ENCODE results near the gene PCED1A.
"Not testable (repeated sequence)": the region's sequence is repeated elsewhere in the genome, so short reads cannot be mapped to it uniquely, and the experiment has no call there.

The PCED1A gene

DNA sequence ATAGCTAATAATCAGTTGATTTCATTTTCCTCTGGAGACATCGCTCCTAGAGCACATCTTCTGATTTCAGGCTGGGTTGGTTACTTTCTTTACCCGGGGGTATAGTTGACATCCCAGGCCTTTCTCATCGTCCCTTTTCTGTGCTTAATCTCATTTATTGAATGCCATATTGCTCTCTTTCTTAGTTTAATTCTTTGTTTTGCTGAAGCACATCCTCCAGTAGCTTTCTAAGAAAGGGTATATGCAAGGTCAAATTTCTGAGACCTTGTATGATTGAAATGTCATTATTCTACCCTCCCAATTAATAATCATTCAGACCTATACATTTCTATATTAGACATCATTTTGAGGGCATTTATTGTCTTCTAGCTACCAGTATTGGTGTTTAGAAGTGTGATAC is 28.3 kb downstream of the PCED1A start:
- in situ Hi-C loops (cut with HindIII; ENCODE audit: low pct_ligation_motif_present, low pct_unique_long_range_greater_than_20kb, low sequenced_read_pairs): no loop called here
- no peak for DNase-seq

DNA sequence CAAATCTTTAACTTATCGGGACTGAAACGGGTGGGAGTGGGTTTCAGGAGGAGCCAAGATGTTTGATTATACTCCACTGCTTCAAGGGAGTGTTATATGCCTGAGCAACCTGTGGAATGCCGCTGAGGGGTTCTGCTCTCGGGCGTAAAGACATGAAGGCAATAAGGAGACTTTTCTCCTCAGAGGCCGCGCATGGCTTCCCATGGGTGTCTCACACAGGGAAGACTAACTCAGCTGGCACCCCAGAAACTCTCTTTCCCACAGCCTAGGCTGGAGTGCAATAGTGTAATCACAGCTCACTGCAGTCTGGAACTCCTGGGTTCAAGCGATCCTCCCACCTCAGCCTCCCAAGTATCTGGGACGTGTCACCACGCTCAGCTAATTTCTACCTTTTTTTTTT is 30.8 kb downstream of the PCED1A start:
- in situ Hi-C loops (cut with HindIII; ENCODE audit: low pct_ligation_motif_present, low pct_unique_long_range_greater_than_20kb, low sequenced_read_pairs): no loop called here

DNA sequence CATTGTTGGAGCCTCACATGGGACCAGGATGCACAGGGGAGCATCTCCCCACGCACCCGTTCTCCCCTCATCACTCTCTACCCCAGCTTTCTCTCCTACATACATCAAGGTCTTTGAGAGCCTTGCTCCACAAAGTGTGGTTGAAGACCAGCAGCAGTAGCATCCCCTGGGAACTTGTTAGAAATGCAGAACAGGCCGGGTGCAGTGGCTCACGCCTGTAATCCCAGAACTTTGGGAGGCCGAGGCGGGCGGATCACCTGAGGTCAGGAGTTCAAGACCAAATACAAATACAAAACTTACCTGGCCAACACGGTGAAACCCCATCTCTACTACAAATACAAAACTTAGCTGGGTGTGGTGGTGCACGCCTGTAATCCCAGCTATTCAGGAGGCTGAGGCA is 32.5 kb downstream of the PCED1A start:
- in situ Hi-C loops (cut with HindIII; ENCODE audit: low pct_ligation_motif_present, low pct_unique_long_range_greater_than_20kb, low sequenced_read_pairs); DNase-seq: not testable (repeated sequence)

More for the DNA sequence above, 30.8 kb downstream of the PCED1A start:
- peak; percentile 20 for DNase-seq

DNA sequence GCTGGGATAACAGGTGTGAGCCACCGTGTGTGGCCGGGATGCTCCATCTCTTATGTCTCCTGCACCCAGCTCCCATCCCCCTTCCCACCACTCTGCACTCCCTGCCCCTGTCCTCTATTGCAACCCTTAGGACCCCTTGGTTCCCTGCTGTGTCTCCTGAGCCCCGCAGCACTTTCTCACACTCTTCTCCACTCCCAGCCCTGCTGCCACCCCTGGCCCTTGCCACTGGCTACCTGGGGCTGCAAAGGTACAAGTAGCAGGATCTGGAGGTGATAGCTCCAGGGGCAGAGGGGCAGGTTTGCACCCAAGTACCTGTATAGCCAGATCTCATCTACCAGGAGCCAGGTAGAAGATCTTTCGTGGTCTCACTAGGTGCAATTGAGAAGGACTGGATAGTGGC is 33.4 kb downstream of the PCED1A start:
- in situ Hi-C loops (cut with HindIII; ENCODE audit: low pct_ligation_motif_present, low pct_unique_long_range_greater_than_20kb, low sequenced_read_pairs): no loop called here
- no peak for DNase-seq

DNA sequence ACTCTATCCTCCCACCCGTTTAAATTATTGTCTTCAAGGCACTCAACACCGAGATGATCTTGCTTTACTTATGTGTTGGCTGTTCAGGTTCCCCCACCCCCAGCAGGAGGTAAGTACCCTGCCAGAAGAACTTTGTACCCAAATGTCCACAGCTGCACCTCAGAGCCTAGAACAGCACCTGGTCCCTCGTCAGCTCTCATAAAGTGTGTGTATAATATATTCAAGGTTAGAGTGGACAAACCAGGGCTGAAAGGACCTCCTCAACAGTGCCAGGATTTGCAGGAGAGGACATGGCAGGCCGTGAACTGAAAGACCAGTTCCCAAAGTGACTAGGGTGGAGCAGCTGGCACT is 34.1 kb downstream of the PCED1A start:
- in situ Hi-C loops (cut with HindIII; ENCODE audit: low pct_ligation_motif_present, low pct_unique_long_range_greater_than_20kb, low sequenced_read_pairs): no loop called here

DNA sequence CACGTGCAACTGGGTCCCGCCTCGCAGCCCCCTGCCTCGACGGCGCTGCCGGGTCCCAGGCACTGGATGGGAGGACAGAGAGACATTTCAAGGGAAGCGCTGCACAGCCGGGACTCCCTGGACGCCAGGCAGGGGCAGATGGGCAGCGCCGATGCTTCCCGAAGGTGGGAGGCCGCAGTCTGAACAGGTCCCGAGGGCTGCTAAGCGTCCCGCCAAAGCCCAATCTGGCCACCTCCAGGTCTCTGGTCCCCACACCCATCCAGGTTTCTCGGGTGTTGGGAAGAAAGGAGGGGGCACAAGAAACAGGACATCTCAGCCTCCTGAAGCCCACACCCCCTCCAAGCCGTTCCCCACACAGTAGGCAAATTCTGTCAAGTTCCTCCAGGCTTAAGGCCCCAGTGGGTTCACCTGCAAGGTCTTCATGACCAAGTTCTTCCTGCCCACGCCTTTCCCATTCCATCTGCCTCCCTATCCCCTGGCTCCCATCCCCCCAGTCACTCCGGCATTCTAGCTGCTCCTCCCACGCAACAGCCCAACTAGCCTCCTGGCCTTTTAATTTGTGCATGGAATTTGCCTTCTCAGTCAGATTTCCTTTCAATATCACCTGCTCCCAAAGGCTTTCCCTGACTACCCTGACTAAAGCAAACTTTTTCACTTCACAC is 34.6 kb downstream of the PCED1A start:
- in situ Hi-C loops (cut with HindIII; ENCODE audit: low pct_ligation_motif_present, low pct_unique_long_range_greater_than_20kb, low sequenced_read_pairs): no loop called here
- no peak for DNase-seq

More for the DNA sequence above, 34.1 kb downstream of the PCED1A start:
- no peak for DNase-seq

DNA sequence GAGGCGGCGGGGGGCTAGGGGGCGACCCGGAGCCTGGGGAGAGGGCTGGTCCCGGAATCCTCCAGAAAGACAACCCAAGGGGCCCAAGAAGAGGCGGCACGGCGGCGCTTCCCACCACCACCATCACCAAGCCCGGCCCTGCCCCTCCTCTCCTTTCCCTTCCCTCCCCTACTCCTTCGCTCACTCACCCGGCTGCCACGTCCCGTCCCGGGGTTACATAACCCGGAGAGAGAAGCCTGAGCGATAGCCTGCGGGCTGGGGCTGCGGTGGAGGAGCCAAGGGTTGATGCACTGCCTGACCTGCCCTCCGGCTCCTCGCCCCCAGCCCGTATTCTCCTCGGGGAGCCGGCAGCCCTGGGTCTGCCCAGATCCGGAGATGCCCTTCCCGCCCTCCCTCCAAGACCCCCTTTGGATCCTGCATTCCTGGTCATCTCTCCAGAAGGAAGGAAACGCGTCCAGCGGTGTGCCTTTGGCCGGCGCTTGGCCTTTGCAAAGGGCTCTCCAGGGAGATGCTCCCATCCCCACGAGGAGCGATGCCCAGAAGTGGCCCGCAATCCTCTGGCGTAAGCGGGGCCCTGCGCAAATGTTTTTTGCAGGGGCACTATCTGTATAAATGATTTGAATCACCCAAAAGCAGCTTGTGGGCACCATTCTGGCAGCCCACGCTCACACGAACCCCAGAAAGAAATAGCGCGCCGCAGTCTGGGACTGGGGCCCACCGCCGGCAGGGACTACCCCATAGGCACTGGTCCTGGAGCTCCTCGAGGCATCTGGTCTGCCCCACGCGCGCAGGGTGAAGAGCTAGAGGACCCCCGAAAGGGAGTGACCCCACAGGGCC is 35.4 kb downstream of the PCED1A start:
- in situ Hi-C loops (cut with HindIII; ENCODE audit: low pct_ligation_motif_present, low pct_unique_long_range_greater_than_20kb, low sequenced_read_pairs): no loop called here
- DNase-seq: no peak

DNA sequence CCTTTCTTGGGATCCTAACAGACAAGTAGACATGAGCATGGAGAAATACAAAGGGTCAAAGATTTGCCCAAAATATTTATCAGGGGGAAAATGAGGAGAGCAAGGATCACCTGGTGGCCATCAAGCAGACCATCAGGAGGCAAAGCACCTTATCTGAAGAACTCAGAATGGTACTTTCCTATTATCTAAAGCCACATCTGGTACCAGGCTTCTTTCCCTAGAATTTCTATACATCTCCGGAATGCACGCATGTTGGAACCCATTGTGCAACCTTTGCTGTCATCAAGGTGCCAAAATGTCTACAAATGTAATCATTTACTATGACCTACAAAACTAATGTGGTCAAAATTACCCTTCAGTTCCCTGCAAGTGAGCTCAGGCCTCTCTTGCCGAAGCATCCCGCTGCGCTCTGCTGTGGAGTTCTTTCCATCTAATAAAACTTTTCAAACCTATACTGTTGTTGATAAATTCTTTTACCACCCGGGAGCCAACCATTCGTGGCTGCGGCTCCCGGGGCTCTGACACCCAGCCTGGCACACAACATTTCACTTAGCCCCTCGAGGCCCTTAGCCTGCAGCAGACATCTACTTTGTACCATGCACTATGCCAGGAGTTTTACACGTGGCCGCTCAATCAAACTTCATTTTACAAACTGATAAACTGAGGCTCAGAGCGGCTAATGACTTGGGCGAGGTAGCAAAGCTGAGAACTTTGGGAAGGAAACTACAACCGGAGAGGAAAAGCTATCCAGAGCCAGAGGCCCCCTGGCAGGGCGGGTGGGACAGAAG is 36.2 kb downstream of the PCED1A start:
- no peak for DNase-seq

DNA sequence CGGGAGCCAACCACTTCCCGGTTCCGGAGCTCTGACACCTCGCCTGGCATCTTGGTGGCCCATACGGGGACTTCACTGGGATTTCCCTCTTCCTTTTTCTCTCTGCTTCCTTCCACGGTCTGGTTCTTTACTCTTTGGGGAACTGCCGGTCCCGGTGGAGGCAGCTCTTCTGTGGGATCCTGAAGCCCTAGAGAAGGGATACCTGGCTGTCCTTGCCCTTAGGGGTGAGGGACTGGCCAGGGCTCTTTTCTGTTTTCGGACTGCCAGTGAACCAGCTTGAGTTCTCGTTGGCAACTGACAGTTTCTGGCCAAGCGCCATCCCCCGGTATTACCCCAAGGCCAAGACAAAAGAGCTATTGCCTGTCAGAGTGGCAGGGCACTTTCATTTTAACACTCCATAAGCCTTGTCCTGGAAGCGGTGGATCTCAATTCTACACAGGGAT is 39.1 kb downstream of the PCED1A start:
- in situ Hi-C loops (cut with HindIII; ENCODE audit: low pct_ligation_motif_present, low pct_unique_long_range_greater_than_20kb, low sequenced_read_pairs): no loop called here
- no peak for DNase-seq

More for the DNA sequence above, 36.2 kb downstream of the PCED1A start:
- in situ Hi-C loops (cut with HindIII; ENCODE audit: low pct_ligation_motif_present, low pct_unique_long_range_greater_than_20kb, low sequenced_read_pairs): no loop called here

DNA sequence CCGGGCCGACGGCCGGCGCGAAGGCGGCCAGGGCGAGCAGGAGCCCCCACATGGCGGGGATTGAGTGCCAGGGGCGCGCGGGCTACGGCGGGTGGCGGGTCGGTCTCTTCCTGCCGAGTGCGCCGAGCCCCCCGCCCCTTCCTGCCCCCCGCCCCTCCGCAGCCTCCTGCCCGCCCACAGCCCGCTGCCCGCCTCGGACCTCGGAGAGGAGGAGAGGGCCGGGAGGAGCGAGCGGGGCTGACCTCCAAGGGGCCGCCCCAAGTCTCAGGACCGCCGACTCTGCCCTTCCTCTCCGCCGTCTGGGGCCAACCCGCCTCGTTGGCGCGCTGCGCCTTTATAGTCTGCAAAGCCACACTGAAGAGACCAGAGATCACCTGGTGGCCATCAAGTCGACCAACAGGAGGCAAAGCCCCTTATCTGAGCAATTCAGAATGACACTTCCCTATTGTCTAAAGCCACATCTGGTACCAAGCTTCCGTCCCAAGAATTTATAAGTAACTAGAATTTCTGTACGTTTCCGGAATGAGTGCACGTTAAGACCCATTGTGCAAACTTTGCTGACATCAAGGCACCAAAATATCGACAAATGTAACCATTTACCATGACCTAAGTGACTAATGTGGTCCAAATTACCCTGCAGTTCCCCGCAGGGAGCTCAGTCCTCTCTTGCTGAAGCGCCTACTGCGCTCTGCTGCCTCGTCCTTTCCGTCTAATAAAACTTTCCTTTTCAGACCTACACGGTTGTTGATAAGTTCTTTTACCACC is 39.8 kb downstream of the PCED1A start, which contains the start of gene CPXM1:
Gene CPXM1 (minus strand): TSS at position 107 of the 765 bp plus-strand sequence. CDS start 55 bp downstream, at position 52.
- in situ Hi-C loops (cut with HindIII; ENCODE audit: low pct_ligation_motif_present, low pct_unique_long_range_greater_than_20kb, low sequenced_read_pairs): no loop called here
- DNase-seq: no peak

DNA sequence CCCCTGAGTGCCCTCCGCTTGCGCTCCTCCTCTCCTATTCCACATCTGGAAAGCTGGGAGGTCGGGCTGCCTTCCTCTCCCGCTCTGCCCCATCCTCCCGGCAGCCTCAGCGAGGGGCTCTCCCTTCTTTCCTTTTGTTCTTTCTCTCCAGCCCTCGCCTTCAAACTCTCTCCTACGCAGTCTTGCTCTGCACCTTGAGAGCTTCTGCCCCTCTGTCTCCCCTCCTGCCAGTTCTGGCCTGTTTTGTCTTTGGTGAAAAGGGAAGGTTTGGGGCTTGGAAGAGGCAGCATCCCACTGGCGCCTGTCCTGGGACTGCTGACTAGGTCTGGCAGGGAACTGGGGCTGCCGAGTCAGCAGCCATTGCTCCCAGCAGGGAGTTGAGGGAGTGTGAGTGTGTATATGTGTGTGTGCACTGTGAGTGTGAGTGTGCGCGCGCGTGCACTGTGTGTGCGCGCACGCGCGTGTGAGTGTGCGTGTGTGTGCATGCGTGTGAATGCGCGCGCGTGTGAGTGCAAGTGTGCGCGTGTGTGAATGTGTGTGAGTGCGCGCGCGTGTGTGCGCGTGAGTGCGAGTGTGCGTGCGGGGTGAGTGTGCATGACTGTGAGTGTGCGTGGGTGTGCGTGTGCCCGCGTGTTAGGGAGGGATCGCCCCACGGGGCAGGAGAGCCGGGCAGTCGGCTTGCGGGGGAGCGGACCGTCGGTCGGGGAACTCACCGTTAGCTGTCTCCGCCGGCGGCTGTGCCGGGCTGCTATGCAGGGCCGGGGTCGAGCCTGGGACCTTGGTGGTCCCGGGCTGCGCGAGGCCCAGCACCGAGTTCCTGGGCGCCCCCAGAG is 40.6 kb downstream of the PCED1A start:
- in situ Hi-C loops (cut with HindIII; ENCODE audit: low pct_ligation_motif_present, low pct_unique_long_range_greater_than_20kb, low sequenced_read_pairs): no loop called here
- no peak for DNase-seq

DNA sequence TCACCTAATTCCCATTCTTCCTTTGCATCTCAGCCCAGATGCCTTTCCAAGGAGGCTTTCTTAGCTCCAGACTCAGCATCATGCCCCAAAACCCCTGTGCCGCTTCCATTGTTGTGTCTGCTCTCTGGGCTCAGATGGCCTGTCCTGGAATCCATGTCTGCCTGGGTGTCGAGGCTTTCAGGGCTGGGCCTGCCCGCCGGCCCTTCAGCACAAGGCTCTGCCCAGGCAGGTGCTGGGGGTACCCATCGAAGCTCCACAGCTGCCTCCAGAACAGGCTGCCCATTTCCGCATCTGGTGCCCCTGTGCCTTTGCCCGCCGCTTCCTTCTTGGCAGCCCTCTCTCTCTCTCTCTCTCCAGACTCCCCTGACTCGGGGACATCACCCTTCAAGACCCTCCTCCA is 41.2 kb downstream of the PCED1A start:
- in situ Hi-C loops (cut with HindIII; ENCODE audit: low pct_ligation_motif_present, low pct_unique_long_range_greater_than_20kb, low sequenced_read_pairs): no loop called here

DNA sequence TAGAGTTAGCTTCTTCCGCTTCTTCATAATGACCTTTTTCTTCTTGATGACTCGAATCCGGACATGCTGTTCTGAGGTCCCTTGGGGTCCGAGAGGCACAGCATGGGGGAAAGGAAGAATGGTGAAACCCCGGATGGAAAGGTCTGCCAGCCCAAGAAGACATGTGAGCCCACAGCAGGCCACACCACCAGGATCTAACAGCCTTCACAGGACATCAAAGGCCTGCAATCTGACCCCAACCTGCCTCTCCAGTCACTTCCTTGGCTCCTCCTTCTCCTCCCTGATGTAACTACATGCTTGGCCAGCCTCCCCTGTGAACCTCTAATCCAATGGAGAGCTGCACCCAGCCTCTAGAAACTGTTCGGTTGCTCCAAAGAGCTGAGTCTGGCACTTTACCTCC is 41.6 kb downstream of the PCED1A start:
- in situ Hi-C loops (cut with HindIII; ENCODE audit: low pct_ligation_motif_present, low pct_unique_long_range_greater_than_20kb, low sequenced_read_pairs): no loop called here
- no peak for DNase-seq

More for the DNA sequence above, 41.2 kb downstream of the PCED1A start:
- DNase-seq: no peak

DNA sequence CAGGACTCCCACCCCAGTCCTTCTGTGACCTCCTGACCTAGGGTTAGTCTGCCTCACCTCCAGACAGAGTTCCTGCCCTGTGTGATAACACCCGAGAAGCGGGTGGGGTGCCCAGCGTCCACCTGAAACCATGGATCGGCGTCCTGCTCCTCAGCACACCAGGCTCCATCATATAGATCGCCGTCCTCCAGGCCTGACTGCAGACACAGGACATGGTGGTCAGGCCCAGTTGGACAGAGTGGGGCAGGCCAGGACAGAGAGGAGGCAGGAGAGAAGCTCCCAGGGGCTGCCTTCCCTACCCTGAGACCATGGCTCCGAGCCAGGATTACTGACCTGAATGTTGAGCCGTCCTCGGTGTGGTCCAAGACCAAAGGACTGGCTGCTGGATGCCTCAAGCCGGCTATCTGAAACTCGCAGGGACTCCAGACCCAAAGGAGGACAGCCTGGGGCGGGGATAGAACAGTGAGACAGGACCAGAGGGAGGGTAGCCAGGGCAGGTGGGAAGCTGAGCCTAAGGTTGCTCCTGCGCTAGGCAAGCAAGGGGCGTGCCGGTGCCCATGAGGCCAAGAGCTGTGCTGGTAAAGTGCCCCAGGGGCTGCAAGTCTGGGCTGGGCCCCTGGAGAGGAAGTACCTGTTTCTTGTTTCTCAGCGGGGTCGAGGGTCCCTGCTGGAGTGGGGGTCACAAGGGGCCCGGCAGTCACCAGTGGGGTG is 42.2 kb downstream of the PCED1A start:
- in situ Hi-C loops (cut with HindIII; ENCODE audit: low pct_ligation_motif_present, low pct_unique_long_range_greater_than_20kb, low sequenced_read_pairs): no loop called here
- no peak for DNase-seq

DNA sequence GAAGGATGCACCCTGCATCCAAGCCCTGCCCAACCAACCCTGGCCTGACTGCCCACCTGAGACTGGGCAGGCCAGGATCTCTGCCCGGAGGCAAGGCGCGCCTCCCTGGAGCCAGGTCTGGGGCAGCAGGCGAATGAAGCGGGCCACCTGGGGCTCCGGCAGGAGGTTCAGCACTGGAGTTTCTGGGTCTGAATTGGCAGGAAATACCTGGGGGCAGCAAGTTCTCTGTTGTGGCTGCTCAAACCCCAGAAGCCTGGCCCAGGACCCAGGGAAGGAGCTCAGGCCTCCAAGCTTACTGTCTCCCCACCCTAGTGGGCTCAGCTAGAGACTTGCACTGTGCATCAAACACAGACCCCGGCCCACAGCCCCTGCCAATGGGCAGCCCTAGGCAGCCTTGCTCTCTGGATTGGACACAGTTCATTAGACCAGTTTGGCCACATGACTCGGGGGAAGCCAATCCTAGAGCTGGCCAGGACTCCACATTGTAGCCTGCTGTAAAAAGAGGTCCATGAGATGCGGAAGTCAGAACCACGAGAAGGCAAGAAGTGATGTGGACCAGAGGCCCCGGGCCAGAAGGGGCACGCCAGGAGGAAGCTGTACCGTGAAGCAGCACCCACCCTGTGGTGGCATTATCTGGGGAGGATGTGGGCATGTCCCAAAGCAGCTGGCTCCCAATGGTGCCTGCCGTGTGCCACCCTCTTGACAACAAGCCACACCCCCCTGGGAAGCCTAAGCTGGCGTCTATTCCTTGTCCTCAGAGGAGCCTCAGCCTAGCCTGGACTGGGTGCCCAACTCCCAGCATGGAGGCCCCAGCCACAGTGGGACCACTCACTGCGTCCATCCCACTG is 43.1 kb downstream of the PCED1A start:
- in situ Hi-C loops (cut with HindIII; ENCODE audit: low pct_ligation_motif_present, low pct_unique_long_range_greater_than_20kb, low sequenced_read_pairs): no loop called here
- no peak for DNase-seq

DNA sequence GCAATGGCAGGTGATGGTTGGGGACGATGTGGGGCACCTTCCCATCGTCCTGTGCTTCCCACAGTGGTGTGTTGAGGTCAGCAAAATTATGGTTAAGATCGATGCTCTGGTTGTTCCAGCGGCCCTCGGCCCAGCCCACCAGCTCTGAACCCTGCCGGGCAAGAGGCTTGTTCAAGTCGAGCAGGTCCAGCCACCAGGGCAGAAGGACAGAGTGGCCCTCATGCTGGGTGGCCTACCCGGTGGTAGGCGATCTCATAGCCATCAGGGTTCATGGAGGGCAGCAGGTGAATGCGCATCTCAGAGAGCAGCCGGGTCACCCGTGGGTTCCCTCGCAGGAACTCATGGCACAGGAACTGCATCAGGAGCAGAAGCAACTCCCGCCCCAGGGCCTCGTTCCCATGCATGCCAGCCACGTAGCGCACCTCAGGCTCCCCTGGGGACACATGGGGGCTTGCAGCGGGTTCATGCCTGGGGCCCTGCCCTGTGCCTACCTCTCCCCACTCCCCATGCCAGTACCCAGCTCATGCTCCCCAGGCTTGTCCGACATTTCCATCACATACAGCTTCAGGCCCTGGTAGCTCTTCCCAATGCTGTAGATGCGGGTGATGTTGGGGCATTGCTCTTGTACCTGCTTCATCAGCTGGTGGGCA is 44.3 kb downstream of the PCED1A start:
- no peak for DNase-seq
- in situ Hi-C loops (cut with HindIII; ENCODE audit: low pct_ligation_motif_present, low pct_unique_long_range_greater_than_20kb, low sequenced_read_pairs): no loop called here

All from ACHN (cell line).